RKO (cell line): Measurements from ENCODE around the gene FYTTD1.
"Not testable (repeated sequence)": the region's sequence is repeated elsewhere in the genome, so short reads cannot be mapped to it uniquely, and the experiment has no call there.

ENCODE experiments used
- DNase-seq: peaks from one replicate; pipeline ENCODE4 v3.0.0-alpha.2; 2016; ENCODE audit warnings: low spot score

FYTTD1 gene

GRCh38 chr3:197749601-197750395 lies at the start of gene FYTTD1:
Gene FYTTD1 (plus strand): TSS chr3:197749883. CDS start chr3:197749972, 89 bp downstream.
- DNase-seq = peak; percentile 89

GRCh38 chr3:197700095-197700494 lies 49.6 kb upstream of the FYTTD1 start:
- DNase-seq = no peak

- DNase-seq = no peak
Observed at GRCh38 chr3:197701841-197702240, 47.8 kb upstream of the FYTTD1 start.

- no peak for DNase-seq
Observed at GRCh38 chr3:197706658-197707057, 43.0 kb upstream of the FYTTD1 start.

GRCh38 chr3:197709135-197709534 lies 40.5 kb upstream of the FYTTD1 start:
- DNase-seq = no peak

- not testable (repeated sequence) for DNase-seq
Observed at GRCh38 chr3:197710965-197711364, 38.7 kb upstream of the FYTTD1 start.

GRCh38 chr3:197711973-197712707 lies 37.5 kb upstream of the FYTTD1 start:
- DNase-seq = peak; percentile 95

GRCh38 chr3:197713477-197713822 lies 36.2 kb upstream of the FYTTD1 start:
- DNase-seq = no peak

- DNase-seq = no peak
Observed at GRCh38 chr3:197714251-197714650, 35.4 kb upstream of the FYTTD1 start.

GRCh38 chr3:197718891-197719290 lies 30.8 kb upstream of the FYTTD1 start:
- peak; percentile 96 for DNase-seq

- DNase-seq = no peak
Observed at GRCh38 chr3:197720694-197721093, 29.0 kb upstream of the FYTTD1 start.

- no peak for DNase-seq
Observed at GRCh38 chr3:197722734-197723133, 26.9 kb upstream of the FYTTD1 start.

GRCh38 chr3:197727878-197728277 lies 21.8 kb upstream of the FYTTD1 start:
- DNase-seq = not testable (repeated sequence)

- DNase-seq = no peak
Observed at GRCh38 chr3:197728487-197728886, 21.2 kb upstream of the FYTTD1 start.

- no peak for DNase-seq
Observed at GRCh38 chr3:197730200-197730599, 19.5 kb upstream of the FYTTD1 start.

- DNase-seq = not testable (repeated sequence)
Observed at GRCh38 chr3:197730770-197731169, 18.9 kb upstream of the FYTTD1 start.

- DNase-seq = not testable (repeated sequence)
Observed at GRCh38 chr3:197731483-197731882, 18.2 kb upstream of the FYTTD1 start.

- DNase-seq = no peak
Observed at GRCh38 chr3:197733042-197733441, 16.6 kb upstream of the FYTTD1 start.

- no peak for DNase-seq
Observed at GRCh38 chr3:197734667-197735318, 14.9 kb upstream of the FYTTD1 start.

GRCh38 chr3:197736010-197736490 lies 13.6 kb upstream of the FYTTD1 start:
- no peak for DNase-seq

- peak; percentile 95 for DNase-seq
Observed at GRCh38 chr3:197736491-197737318, 13.0 kb upstream of the FYTTD1 start, which contains the start of gene RUBCN. Gene RUBCN (minus strand): TSS chr3:197736904. CDS start chr3:197736719, 185 bp downstream.

- DNase-seq = no peak
Observed at GRCh38 chr3:197737319-197737649, 12.4 kb upstream of the FYTTD1 start.
